OCI-M2 (cell line): ENCODE measurements around the gene ANTKMT.

Experiments used
- DNase-seq: peaks from one replicate; lab custom pipeline; 2025; ENCODE audit not compliant: unreplicated experiment; lab: John Stamatoyannopoulos, UW

Gene ANTKMT

DNA sequence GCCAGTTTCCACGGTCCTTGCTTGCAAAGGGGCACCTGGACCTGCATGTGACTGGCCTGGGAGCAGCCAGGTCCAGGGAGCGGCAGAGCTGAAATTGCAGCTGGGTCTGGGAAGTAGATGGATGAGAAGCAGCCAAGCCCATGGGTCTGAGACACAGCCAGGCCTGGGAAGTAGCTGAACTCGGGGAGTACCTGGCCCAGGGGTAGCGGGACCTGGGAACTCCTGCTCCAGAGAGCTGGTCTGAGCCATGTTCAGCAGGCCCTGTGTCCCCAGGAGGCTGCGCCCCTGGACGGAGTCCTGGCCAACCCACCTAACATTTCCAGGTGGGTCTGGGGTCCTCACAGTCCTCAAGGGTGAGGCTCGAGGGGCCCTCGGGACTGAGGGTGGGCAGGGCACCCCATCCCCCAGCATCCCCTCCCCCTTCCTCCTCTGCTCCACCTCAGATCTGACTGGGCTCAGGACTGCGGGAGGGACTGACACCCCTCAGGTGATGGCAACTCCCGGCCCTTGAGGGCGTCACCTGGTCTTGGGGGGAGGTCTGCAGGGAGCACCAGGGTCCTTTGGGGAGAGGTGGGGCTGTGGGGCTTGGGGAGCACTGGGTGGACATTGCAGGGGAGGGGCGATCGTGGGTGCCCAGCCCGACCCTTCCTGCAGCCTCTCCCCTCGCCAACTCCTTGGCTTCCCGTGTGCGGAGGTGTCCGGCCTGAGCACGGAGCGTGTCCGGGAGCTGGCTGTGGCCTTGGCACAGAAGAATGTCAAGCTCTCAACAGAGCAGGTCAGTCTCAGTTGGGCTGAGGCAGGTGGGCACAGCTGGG, 42.6 kb downstream of the ANTKMT start:
- DNase-seq, result no peak

- no peak for DNase-seq
Measured at GRCh38 chr16:764184-764750, 43.3 kb downstream of the ANTKMT start.

- no peak for DNase-seq
Measured at GRCh38 chr16:764848-765487, 44.0 kb downstream of the ANTKMT start.

GRCh38 chr16:765488-765865, 44.5 kb downstream of the ANTKMT start:
- no peak for DNase-seq

- no peak for DNase-seq
Measured at GRCh38 chr16:766008-766819, 45.3 kb downstream of the ANTKMT start.

- no peak for DNase-seq
Measured at GRCh38 chr16:766820-767640, 46.1 kb downstream of the ANTKMT start.

DNA sequence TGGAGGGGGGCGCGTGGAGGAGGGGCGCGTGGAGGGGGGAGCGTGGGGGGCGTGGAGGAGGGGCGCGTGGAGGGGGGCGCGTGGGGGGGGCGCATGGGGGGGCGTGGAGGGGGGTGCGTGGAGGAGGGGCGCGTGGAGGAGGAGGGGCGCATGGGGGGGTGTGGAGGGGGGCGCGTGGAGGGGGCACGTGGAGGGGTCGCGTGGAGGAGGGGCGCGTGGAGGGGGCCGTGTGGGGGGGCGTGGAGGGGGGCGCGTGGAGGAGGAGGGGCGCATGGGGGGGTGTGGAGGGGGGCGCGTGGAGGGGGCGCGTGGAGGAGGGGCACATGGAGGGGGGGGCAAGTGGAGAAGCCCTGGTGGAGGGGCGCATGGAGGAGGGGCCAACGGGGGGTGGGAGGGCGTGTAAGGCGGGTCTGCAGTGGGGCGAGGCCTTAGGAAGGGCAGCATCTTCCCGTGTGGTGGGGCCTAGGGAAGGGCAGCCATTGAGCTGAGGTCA, 46.8 kb downstream of the ANTKMT start:
- no peak for DNase-seq

- no peak for DNase-seq
Measured at GRCh38 chr16:768428-768827, 47.5 kb downstream of the ANTKMT start.

DNA sequence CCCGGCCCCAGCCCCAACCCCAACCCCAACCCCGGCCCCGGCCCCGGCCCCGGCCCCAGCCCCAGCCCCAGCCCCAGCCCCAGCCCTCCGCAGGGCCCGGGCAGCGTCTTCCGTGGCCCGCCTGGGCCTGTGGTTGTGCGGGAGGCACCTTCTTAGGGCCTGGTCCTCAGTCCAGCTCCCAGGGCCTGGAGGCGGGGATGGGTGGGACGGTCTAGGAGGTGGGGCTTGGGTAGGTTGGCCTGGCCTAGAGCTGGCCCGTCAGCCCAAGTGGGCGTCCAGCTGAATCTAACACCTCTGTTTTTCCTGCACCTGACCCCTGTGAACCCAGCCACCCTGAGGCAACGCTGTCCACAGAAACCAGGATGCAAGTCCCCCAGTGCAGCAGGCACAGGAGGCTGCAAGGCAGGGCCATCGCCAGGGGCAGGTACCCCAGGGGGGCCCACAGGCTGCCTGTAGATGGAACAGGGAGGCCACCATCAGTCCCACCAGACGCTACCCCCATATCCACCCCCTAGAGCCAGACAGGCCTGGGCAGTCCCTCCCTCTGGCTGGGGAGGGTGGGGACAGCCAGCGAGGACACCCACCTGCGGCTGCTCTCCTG, 48.3 kb downstream of the ANTKMT start:
- no peak for DNase-seq

DNA sequence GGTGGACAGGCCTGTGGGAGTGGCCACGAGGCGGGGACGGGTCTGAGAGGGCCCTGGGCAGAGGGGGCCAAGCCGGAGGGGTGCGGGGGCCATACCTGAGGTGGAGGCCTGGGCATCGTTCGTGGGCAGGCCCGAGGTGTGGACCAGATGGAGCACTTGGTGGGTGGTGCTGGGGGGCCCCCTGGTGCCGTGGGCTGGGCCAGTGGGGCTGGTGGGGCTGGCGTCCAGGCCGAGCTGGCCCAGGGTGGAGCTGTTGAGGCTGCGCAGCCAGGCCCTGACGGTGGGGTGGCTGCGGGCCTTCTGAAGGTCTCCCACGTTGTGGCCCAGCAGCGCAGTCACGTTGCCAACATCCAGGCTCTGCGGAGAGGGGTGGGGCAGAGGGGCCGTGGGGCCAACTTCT, 49.0 kb downstream of the ANTKMT start:
- DNase-seq, result no peak

GRCh38 chr16:770411-770810, 49.5 kb downstream of the ANTKMT start:
- DNase-seq, result no peak
